DND-41 (cell line): ENCODE data around the gene GPRIN1.

Experiments
- EZH2 ChIP-seq: IDR thresholded peaks from 3 replicates; pipeline ENCODE4 v1.6.1; 2012; ENCODE audit warnings: borderline replicate concordance, low read depth, mild to moderate bottlenecking, moderate library complexity, low read length, inconsistent platforms; ENCODE audit not compliant: severe bottlenecking
- TF ChIP-seq, protein P1 (sequence below): IDR thresholded peaks from 2 replicates; pipeline ENCODE4 v1.5.1; 2012; ENCODE audit warnings: borderline replicate concordance, low read length, moderate library complexity, mild to moderate bottlenecking; ENCODE audit not compliant: poor library complexity, severe bottlenecking; ENCODE audit errors: extremely low read depth

DNA sequence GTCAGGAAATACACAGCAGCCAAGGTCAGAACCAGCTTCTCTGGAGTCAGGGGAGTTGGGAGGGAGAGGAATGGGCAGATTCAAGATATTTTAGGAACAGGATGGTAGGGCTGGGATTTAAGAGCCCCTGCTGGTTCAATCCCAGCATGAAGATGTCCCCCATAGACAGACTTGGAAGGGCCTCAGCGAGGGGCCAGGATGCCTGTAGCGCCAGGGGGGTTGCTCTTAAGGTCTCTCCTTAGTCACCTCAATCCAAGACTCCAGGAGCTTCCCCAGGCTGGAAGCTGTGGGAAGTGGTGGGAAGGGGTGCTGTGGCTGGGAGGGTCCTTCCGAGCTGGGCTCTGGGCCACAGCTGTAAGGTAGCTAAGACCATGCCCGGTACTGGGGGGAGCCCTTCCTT is 29.3 kb upstream of the GPRIN1 start:
- TF ChIP-seq, protein P1, sequence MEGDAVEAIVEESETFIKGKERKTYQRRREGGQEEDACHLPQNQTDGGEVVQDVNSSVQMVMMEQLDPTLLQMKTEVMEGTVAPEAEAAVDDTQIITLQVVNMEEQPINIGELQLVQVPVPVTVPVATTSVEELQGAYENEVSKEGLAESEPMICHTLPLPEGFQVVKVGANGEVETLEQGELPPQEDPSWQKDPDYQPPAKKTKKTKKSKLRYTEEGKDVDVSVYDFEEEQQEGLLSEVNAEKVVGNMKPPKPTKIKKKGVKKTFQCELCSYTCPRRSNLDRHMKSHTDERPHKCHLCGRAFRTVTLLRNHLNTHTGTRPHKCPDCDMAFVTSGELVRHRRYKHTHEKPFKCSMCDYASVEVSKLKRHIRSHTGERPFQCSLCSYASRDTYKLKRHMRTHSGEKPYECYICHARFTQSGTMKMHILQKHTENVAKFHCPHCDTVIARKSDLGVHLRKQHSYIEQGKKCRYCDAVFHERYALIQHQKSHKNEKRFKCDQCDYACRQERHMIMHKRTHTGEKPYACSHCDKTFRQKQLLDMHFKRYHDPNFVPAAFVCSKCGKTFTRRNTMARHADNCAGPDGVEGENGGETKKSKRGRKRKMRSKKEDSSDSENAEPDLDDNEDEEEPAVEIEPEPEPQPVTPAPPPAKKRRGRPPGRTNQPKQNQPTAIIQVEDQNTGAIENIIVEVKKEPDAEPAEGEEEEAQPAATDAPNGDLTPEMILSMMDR, result no peak
- no peak for TF ChIP-seq EZH2
